ENCODE measurements around the gene SPATA12. TPM values are rescaled to one million over a fixed set of nuclear protein-coding genes. Genes with fewer than 3 reads are reported as not detected.

Gene SPATA12
- total and polyA plus RNA-seq, 7 experiments from 2014 or later, result not detected

- Histone ChIP-seq H3K4me3 (ENCODE audit: low read length) (no peak overlapping the region), H3K36me3 (ENCODE audit: control insufficient read depth in 2 of 3, insufficient read depth in 3 of 3, low read length in 3 of 3) (no peaks in the 10 kb centered on the region), H3K27me3 (ENCODE audit: control insufficient read depth in 2 of 2, insufficient read depth in 2 of 2, low read length in 2 of 2) (no peaks in the 10 kb centered on the region), H3K4me1 (ENCODE audit: control insufficient read depth in 2 of 2, insufficient read depth in 2 of 2, low read length in 2 of 2) (no peaks in the 10 kb centered on the region), H3K27ac (ENCODE audit: low read depth, low read length) (no peak overlapping the region), H3K9me3 (ENCODE audit: control insufficient read depth in 2 of 3, low read length in 3 of 3) (no peaks in the 10 kb centered on the region)
- DNase-seq (no peak), ATAC-seq (no peak)
- ChIA-PET POLR2A (no interaction called here), CTCF (no interaction called here)
- no peak overlapping the region for H3K4me3 Mint-ChIP-seq
- H3K9me3 Mint-ChIP-seq, result peaks cover 0 to 3% (median 0%) of the 10 kb centered on the region in 11 donors
- intact Hi-C loops (cut with micrococcal nuclease), result no loop called here
- H3K4me1 Mint-ChIP-seq, result no peaks in the 10 kb centered on the region
- H3K36me3 Mint-ChIP-seq, result no peaks in the 10 kb centered on the region
- H3K27ac Mint-ChIP-seq, result no peak overlapping the region
- H3K27me3 Mint-ChIP-seq, result peaks cover 0 to 12% (median 11%) of the 10 kb centered on the region in 5 donors
Observed at GRCh38 chr3:57093489-57093888, 33.0 kb downstream of the SPATA12 start.

GRCh38 chr3:57093971-57094535 is 33.6 kb downstream of the SPATA12 start:
- H3K27me3 ChIP-seq (ENCODE audit: control insufficient read depth in 2 of 2, insufficient read depth in 2 of 2, low read length in 2 of 2), result no peaks in the 10 kb centered on the region
- Mint-ChIP-seq H3K4me3 (no peak overlapping the region), H3K27me3 (peaks cover 0 to 12% (median 5%) of the 10 kb centered on the region in 5 donors), H3K27ac (no peak overlapping the region), H3K36me3 (no peaks in the 10 kb centered on the region), H3K9me3 (peaks cover 0 to 3% (median 0%) of the 10 kb centered on the region in 11 donors), H3K4me1 (no peaks in the 10 kb centered on the region)
- ChIA-PET CTCF (no interaction called here), POLR2A (interaction anchor here (0.6 kb wide), 1 partner anchor 60 kb away, joined by 3 read pairs; no protein-coding TSS in a partner anchor)
- H3K9me3 ChIP-seq (ENCODE audit: control insufficient read depth in 2 of 3, low read length in 3 of 3), result no peaks in the 10 kb centered on the region
- DNase-seq (no peak), ATAC-seq (no peak)
- no peak overlapping the region for H3K27ac ChIP-seq (ENCODE audit: low read depth, low read length)
- no peaks in the 10 kb centered on the region for H3K4me1 ChIP-seq (ENCODE audit: control insufficient read depth in 2 of 2, insufficient read depth in 2 of 2, low read length in 2 of 2)
- H3K4me3 ChIP-seq (ENCODE audit: low read length), result no peak overlapping the region
- intact Hi-C loops (cut with micrococcal nuclease), result no loop called here
- H3K36me3 ChIP-seq (ENCODE audit: control insufficient read depth in 2 of 3, insufficient read depth in 3 of 3, low read length in 3 of 3), result no peaks in the 10 kb centered on the region

GRCh38 chr3:57094575-57094974 is 34.1 kb downstream of the SPATA12 start:
- Mint-ChIP-seq H3K4me1 (no peaks in the 10 kb centered on the region), H3K27ac (no peak overlapping the region), H3K4me3 (no peak overlapping the region), H3K9me3 (peaks cover 0 to 3% (median 0%) of the 10 kb centered on the region in 11 donors), H3K27me3 (peaks cover 0 to 9% (median 3%) of the 10 kb centered on the region in 5 donors), H3K36me3 (no peaks in the 10 kb centered on the region)
- no peak overlapping the region for H3K27ac ChIP-seq (ENCODE audit: low read depth, low read length)
- H3K27me3 ChIP-seq (ENCODE audit: control insufficient read depth in 2 of 2, insufficient read depth in 2 of 2, low read length in 2 of 2), result no peaks in the 10 kb centered on the region
- H3K4me3 ChIP-seq (ENCODE audit: low read length), result no peak overlapping the region
- H3K4me1 ChIP-seq (ENCODE audit: control insufficient read depth in 2 of 2, insufficient read depth in 2 of 2, low read length in 2 of 2), result no peaks in the 10 kb centered on the region
- ChIA-PET CTCF (no interaction called here), POLR2A (no interaction called here)
- intact Hi-C loops (cut with micrococcal nuclease), result no loop called here
- DNase-seq (no peak), ATAC-seq (no peak)
- H3K9me3 ChIP-seq (ENCODE audit: control insufficient read depth in 2 of 3, low read length in 3 of 3), result no peaks in the 10 kb centered on the region
- no peaks in the 10 kb centered on the region for H3K36me3 ChIP-seq (ENCODE audit: control insufficient read depth in 2 of 3, insufficient read depth in 3 of 3, low read length in 3 of 3)

- Mint-ChIP-seq H3K27ac (no peak overlapping the region), H3K4me1 (peaks cover 0 to 6% (median 0%) of the 10 kb centered on the region in 7 donors), H3K36me3 (no peaks in the 10 kb centered on the region), H3K27me3 (peaks cover 0 to 7% (median 3%) of the 10 kb centered on the region in 5 donors), H3K4me3 (no peak overlapping the region), H3K9me3 (peaks cover 0 to 3% (median 0%) of the 10 kb centered on the region in 11 donors)
- no peak overlapping the region for H3K4me3 ChIP-seq (ENCODE audit: low read length)
- DNase-seq (no peak), ATAC-seq (no peak)
- H3K36me3 ChIP-seq (ENCODE audit: control insufficient read depth in 2 of 3, insufficient read depth in 3 of 3, low read length in 3 of 3), result no peaks in the 10 kb centered on the region
- no peaks in the 10 kb centered on the region for H3K9me3 ChIP-seq (ENCODE audit: control insufficient read depth in 2 of 3, low read length in 3 of 3)
- CTCF ChIA-PET, result interaction anchor here (0.8 kb wide), 1 partner anchor 11 kb away, joined by 3 read pairs; no protein-coding TSS in a partner anchor
- H3K4me1 ChIP-seq (ENCODE audit: control insufficient read depth in 2 of 2, insufficient read depth in 2 of 2, low read length in 2 of 2), result no peaks in the 10 kb centered on the region
- intact Hi-C loops (cut with micrococcal nuclease), result no loop called here
- H3K27me3 ChIP-seq (ENCODE audit: control insufficient read depth in 2 of 2, insufficient read depth in 2 of 2, low read length in 2 of 2), result no peaks in the 10 kb centered on the region
- H3K27ac ChIP-seq (ENCODE audit: low read depth, low read length), result no peak overlapping the region
- POLR2A ChIA-PET, result interaction anchor here (0.9 kb wide), 1 partner anchor 13 kb away, joined by 3 read pairs; no protein-coding TSS in a partner anchor
Observed at GRCh38 chr3:57095363-57095762, 34.9 kb downstream of the SPATA12 start.

GRCh38 chr3:57097536-57097935 is 37.1 kb downstream of the SPATA12 start:
- Histone ChIP-seq H3K4me1 (ENCODE audit: control insufficient read depth in 2 of 2, insufficient read depth in 2 of 2, low read length in 2 of 2) (no peaks in the 10 kb centered on the region), H3K36me3 (ENCODE audit: control insufficient read depth in 2 of 3, insufficient read depth in 3 of 3, low read length in 3 of 3) (no peaks in the 10 kb centered on the region), H3K9me3 (ENCODE audit: control insufficient read depth in 2 of 3, low read length in 3 of 3) (no peaks in the 10 kb centered on the region), H3K4me3 (ENCODE audit: low read length) (no peak overlapping the region), H3K27me3 (ENCODE audit: control insufficient read depth in 2 of 2, insufficient read depth in 2 of 2, low read length in 2 of 2) (no peaks in the 10 kb centered on the region), H3K27ac (ENCODE audit: low read depth, low read length) (no peak overlapping the region)
- H3K4me3 Mint-ChIP-seq, result no peak overlapping the region
- ChIA-PET POLR2A (interaction anchor here (0.6 kb wide), 1 partner anchor 210 kb away, joined by 3 read pairs; no protein-coding TSS in a partner anchor), CTCF (no interaction called here)
- no peaks in the 10 kb centered on the region for H3K36me3 Mint-ChIP-seq
- no peak overlapping the region for H3K27ac Mint-ChIP-seq
- H3K27me3 Mint-ChIP-seq, result peaks cover 0 to 4% (median 0%) of the 10 kb centered on the region in 5 donors
- DNase-seq (no peak), ATAC-seq (no peak)
- peaks cover 0 to 3% (median 0%) of the 10 kb centered on the region in 11 donors for H3K9me3 Mint-ChIP-seq
- intact Hi-C loops (cut with micrococcal nuclease), result no loop called here
- H3K4me1 Mint-ChIP-seq, result peaks cover 0 to 6% (median 0%) of the 10 kb centered on the region in 7 donors

- Mint-ChIP-seq H3K4me1 (peaks cover 0 to 6% (median 0%) of the 10 kb centered on the region in 7 donors), H3K4me3 (no peak overlapping the region), H3K27me3 (peaks cover 0 to 7% (median 0%) of the 10 kb centered on the region in 5 donors), H3K9me3 (peaks cover 0 to 3% (median 0%) of the 10 kb centered on the region in 11 donors), H3K27ac (no peak overlapping the region), H3K36me3 (no peaks in the 10 kb centered on the region)
- Histone ChIP-seq H3K36me3 (ENCODE audit: control insufficient read depth in 2 of 3, insufficient read depth in 3 of 3, low read length in 3 of 3) (no peaks in the 10 kb centered on the region), H3K27ac (ENCODE audit: low read depth, low read length) (no peak overlapping the region), H3K4me1 (ENCODE audit: control insufficient read depth in 2 of 2, insufficient read depth in 2 of 2, low read length in 2 of 2) (no peaks in the 10 kb centered on the region), H3K27me3 (ENCODE audit: control insufficient read depth in 2 of 2, insufficient read depth in 2 of 2, low read length in 2 of 2) (no peaks in the 10 kb centered on the region), H3K4me3 (ENCODE audit: low read length) (no peak overlapping the region), H3K9me3 (ENCODE audit: control insufficient read depth in 2 of 3, low read length in 3 of 3) (no peaks in the 10 kb centered on the region)
- ChIA-PET POLR2A (no interaction called here), CTCF (no interaction called here)
- intact Hi-C loops (cut with micrococcal nuclease), result no loop called here
- DNase-seq (no peak), ATAC-seq (no peak)
Observed at GRCh38 chr3:57098418-57099310, 38.2 kb downstream of the SPATA12 start.
